ENCODE data around the gene UBE2J2.

The UBE2J2 gene

GRCh38 chr1:1295154-1295923, 21.7 kb upstream of the UBE2J2 start:
- DNase-seq = no peak

- no peak for DNase-seq
Observed at GRCh38 chr1:1294250-1294890, 20.7 kb upstream of the UBE2J2 start.

- no peak for DNase-seq
Observed at GRCh38 chr1:1293263-1294249, 19.9 kb upstream of the UBE2J2 start.

GRCh38 chr1:1292851-1293250, 19.2 kb upstream of the UBE2J2 start:
- DNase-seq = no peak

GRCh38 chr1:1292442-1292779, 18.8 kb upstream of the UBE2J2 start:
- no peak for DNase-seq

- peak; percentile 69 for DNase-seq
Observed at GRCh38 chr1:1291548-1292441, 18.1 kb upstream of the UBE2J2 start.

- DNase-seq = no peak
Observed at GRCh38 chr1:1291023-1291528, 17.4 kb upstream of the UBE2J2 start.

GRCh38 chr1:1290238-1290731, 16.6 kb upstream of the UBE2J2 start:
- peak; percentile 68 for DNase-seq

GRCh38 chr1:1287288-1288110, 13.8 kb upstream of the UBE2J2 start:
- no peak for DNase-seq

- no peak for DNase-seq
Observed at GRCh38 chr1:1286313-1287261, 12.9 kb upstream of the UBE2J2 start.

- no peak for DNase-seq
Observed at GRCh38 chr1:1285611-1286311, 12.1 kb upstream of the UBE2J2 start.

GRCh38 chr1:1285102-1285571, 11.5 kb upstream of the UBE2J2 start:
- DNase-seq = no peak

GRCh38 chr1:1284221-1285101, 10.8 kb upstream of the UBE2J2 start:
- no peak for DNase-seq

GRCh38 chr1:1283821-1284220, 10.2 kb upstream of the UBE2J2 start:
- DNase-seq = no peak

- DNase-seq = no peak
Observed at GRCh38 chr1:1282998-1283397, 9.3 kb upstream of the UBE2J2 start.

- no peak for DNase-seq
Observed at GRCh38 chr1:1281533-1282321, 8.1 kb upstream of the UBE2J2 start.
